Bronchial epithelial cell (primary cell): ENCODE data around the gene ZNF205. TPM values are rescaled to one million over a fixed set of nuclear protein-coding genes. Genes with fewer than 3 reads are reported as not detected.

Experiments
- DNase-seq: peaks from one replicate; pipeline ENCODE4 v3.0.0-alpha.2; 2010; ENCODE audit warnings: low read depth
- FAIRE-seq: peaks from 2 replicates; lab custom pipeline; 2011; peaks lifted over from hg19 to GRCh38; lab: Jason Lieb, UNC
- H3K27me3 ChIP-seq: 2 replicates; pipeline ENCODE4 v1.5.1; 2011; ENCODE audit warnings: low read length; ENCODE audit not compliant: control insufficient read depth, insufficient read depth
- H3K36me3 ChIP-seq: 2 replicates; pipeline ENCODE4 v1.5.1; 2011; ENCODE audit warnings: low read length; ENCODE audit not compliant: control insufficient read depth, insufficient read depth
- H3K4me3 ChIP-seq: 2 replicates; pipeline ENCODE4 v1.5.1; 2011; ENCODE audit warnings: mild to moderate bottlenecking, low read depth, low read length, control low read depth
- CTCF ChIP-seq: IDR thresholded peaks from 2 replicates; pipeline ENCODE4 v1.5.1; 2011; ENCODE audit warnings: mild to moderate bottlenecking, moderate library complexity, low read length, control low read depth, inconsistent platforms; ENCODE audit not compliant: insufficient read depth, severe bottlenecking
- total RNA-seq: library from RNA; depleted of rRNA; stranded (reverse); fragments of >200 nt; gene quantifications from 2 replicates; pipeline ENCODE4 v1.2.1, GENCODE V29; 2014

ZNF205 gene
- total RNA-seq, 1 donor from 2014 or later: 22.4 TPM

GRCh38 chr16:3118846-3119245 is 6.5 kb downstream of the ZNF205 start:
- Histone ChIP-seq H3K27me3 (no peaks in the 10 kb centered on the region), H3K4me3 (no peak overlapping the region), H3K36me3 (peaks cover 23% of the 10 kb centered on the region)
- DNase-seq (no peak), FAIRE-seq (no peak)
- no peak for TF ChIP-seq CTCF

- TF ChIP-seq CTCF: no peak
- H3K4me3 ChIP-seq: no peak overlapping the region
- no peaks in the 10 kb centered on the region for H3K27me3 ChIP-seq
- no peak for FAIRE-seq
- peaks cover 23% of the 10 kb centered on the region for H3K36me3 ChIP-seq
- no peak for DNase-seq
Measured at GRCh38 chr16:3119286-3119685, 6.9 kb downstream of the ZNF205 start.

GRCh38 chr16:3119701-3120408 is 7.5 kb downstream of the ZNF205 start:
- DNase-seq (no peak), FAIRE-seq (no peak)
- H3K27me3 ChIP-seq: no peaks in the 10 kb centered on the region
- no peak overlapping the region for H3K4me3 ChIP-seq
- no peak for TF ChIP-seq CTCF
- H3K36me3 ChIP-seq: peaks cover 23% of the 10 kb centered on the region

- Histone ChIP-seq H3K4me3 (no peak overlapping the region), H3K36me3 (peaks cover 21% of the 10 kb centered on the region), H3K27me3 (no peaks in the 10 kb centered on the region)
- DNase-seq (no peak), FAIRE-seq (no peak)
- no peak for TF ChIP-seq CTCF
Measured at GRCh38 chr16:3120435-3120834, 8.0 kb downstream of the ZNF205 start.

- DNase-seq (no peak), FAIRE-seq (no peak)
- Histone ChIP-seq H3K27me3 (no peaks in the 10 kb centered on the region), H3K4me3 (no peak overlapping the region), H3K36me3 (peaks cover 13% of the 10 kb centered on the region)
- no peak for TF ChIP-seq CTCF
Measured at GRCh38 chr16:3121851-3122467, 9.6 kb downstream of the ZNF205 start.
